Ovary (tissue), 9 donors: Measurements from ENCODE around the gene PARP14. TPM values are rescaled to one million over a fixed set of nuclear protein-coding genes. Genes with fewer than 3 reads are reported as not detected.
A peak's percentile ranks its signal among the peaks of the same experiment; 100 is the strongest.

Experiments used
- DNase-seq, 5 donors: peaks; one replicate each; pipeline ENCODE4 v3.0.0-alpha.2; 2019 to 2020
- H3K27ac ChIP-seq, 2 donors: fragments of 200-600 bp; one replicate each; pipeline versions ENCODE4 v1.5.1 to v1.8.0; 2019 to 2022
- H3K27me3 ChIP-seq: fragments of 200-600 bp; one replicate; pipeline ENCODE4 v1.8.0; 2022
- H3K36me3 ChIP-seq: fragments of 200-600 bp; sonication (generic); one replicate; pipeline ENCODE4 v1.5.1; 2019
- H3K4me1 ChIP-seq: one replicate; pipeline ENCODE4 v1.8.1; 2013; ENCODE audit warnings: mild to moderate bottlenecking, moderate library complexity; ENCODE audit not compliant: insufficient read depth
- H3K4me3 ChIP-seq: fragments of 200-600 bp; sonication (generic); one replicate; pipeline ENCODE4 v1.5.1; 2017
- H3K9me3 ChIP-seq, 2 donors: fragments of 200-600 bp in 1 of 2; sonication (generic) in 1 of 2; one replicate each; pipeline versions ENCODE4 v1.5.1 to v1.8.1; 2013 to 2019; ENCODE audit warnings: mild to moderate bottlenecking in 1 of 2, moderate library complexity in 1 of 2
- EP300 ChIP-seq: sonication (generic); formaldehyde crosslinking; IDR thresholded peaks from one replicate; pipeline ENCODE4 v1.6.1; 2017; ENCODE audit warnings: antibody characterized with exemption
- POLR2A ChIP-seq: fragments of 450-650 bp; IDR thresholded peaks from one replicate; pipeline ENCODE4 v1.6.1; 2017; ENCODE audit warnings: antibody characterized with exemption, mild to moderate bottlenecking, moderate library complexity
- WGBS, 3 donors: extraction: QIAGEN DNeasy Blood & Tissue Kit in 1 of 3; methylation state at CpG; one replicate each; pipeline versions ENCODE4 v1.1.5 to v1.1.7; 2013 to 2017; 5-methylcytosine and 5-hydroxymethylcytosine counted together
- intact Hi-C, 4 donors: fragments of 100-400 bp; cut with DNase I; formaldehyde crosslinking; loops; one replicate each; pipeline versions ENCODE4 v1.11.0 to v1.15.1; 2022 to 2023
- polyA plus RNA-seq, 2 donors: library from polyadenylated mRNA; stranded (reverse); fragments of 200-250 nt in 1 of 2; fragments of 350-450 nt in 1 of 2; fragmentation: Illumina TruSeq in 1 of 2; extraction: RNeasy Lipid Tissue Mini Kit (QIAGEN cat#74804) in 1 of 2; gene quantifications; one replicate each; pipeline ENCODE4 v1.2.3, GENCODE V29; 2013 to 2014
- total RNA-seq, 7 donors: library from RNA; depleted of rRNA in 2 of 7; stranded (reverse); fragments of >200 nt in 2 of 7; fragmentation: NEBNext Ultra II Directional in 3 of 7; extraction: Animal tissue kit (Norgen Biotek cat#: 25700) in 3 of 7; gene quantifications; one replicate each; pipeline versions ENCODE4 v1.1.0 to v1.2.4, GENCODE V29; 2016 to 2023
- TF ChIP-seq, protein P1 (sequence below), 3 donors: fragments of 450-650 bp in 2 of 3; fragments of 200-600 bp in 1 of 3; IDR thresholded peaks; one replicate each; pipeline versions ENCODE4 v1.5.1 to v1.8.0; 2016 to 2022; ENCODE audit warnings: antibody characterized with exemption in 3 of 3, mild to moderate bottlenecking in 1 of 3
- donor health status: DM: no; HTN: no; CAD: no; lungs with moderate emphysema.
- donor health status: DM: no; HTN: no; CAD: no.
- donor health status: Bipolar disorder and iron deficiency.
- donor health status: DM: yes; HTN: yes; CAD: no.
- donor health status: DM: no; HTN: no; CAD: no.
- donor health status: DM: yes; HTN: yes; CAD: no.

PARP14 gene
- total and polyA plus RNA-seq, 9 donors, result 9.3 to 41.3 (median 27.5) TPM

DNA sequence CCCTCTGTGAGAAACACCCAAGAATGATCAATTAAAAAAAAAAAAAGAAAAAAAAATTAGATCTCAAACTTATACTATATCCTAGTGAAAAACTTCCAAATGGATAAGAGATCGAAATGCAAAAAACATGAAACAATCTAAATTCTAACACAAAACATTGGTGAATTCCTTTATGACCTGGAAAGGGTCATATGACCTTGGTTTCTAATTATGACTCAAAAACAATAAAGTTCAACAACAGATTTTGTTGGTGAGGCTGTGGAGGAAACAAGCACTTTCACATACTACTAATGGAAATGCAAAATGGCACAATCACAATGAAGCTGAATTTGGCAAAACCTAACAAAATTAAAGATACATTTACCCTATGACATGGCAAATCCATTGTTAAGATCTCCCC lies 67.7 kb downstream of the PARP14 start:
- no peaks in the 10 kb centered on the region for H3K9me3 ChIP-seq
- no peaks in the 10 kb centered on the region for H3K27me3 ChIP-seq
- H3K27ac ChIP-seq, result no peak overlapping the region
- no peaks in the 10 kb centered on the region for H3K36me3 ChIP-seq
- WGBS, 3 donors, result 96 to 100% (median 99%) methylated on average over 1 of the region's 1 CpG
- TF ChIP-seq, protein P1, sequence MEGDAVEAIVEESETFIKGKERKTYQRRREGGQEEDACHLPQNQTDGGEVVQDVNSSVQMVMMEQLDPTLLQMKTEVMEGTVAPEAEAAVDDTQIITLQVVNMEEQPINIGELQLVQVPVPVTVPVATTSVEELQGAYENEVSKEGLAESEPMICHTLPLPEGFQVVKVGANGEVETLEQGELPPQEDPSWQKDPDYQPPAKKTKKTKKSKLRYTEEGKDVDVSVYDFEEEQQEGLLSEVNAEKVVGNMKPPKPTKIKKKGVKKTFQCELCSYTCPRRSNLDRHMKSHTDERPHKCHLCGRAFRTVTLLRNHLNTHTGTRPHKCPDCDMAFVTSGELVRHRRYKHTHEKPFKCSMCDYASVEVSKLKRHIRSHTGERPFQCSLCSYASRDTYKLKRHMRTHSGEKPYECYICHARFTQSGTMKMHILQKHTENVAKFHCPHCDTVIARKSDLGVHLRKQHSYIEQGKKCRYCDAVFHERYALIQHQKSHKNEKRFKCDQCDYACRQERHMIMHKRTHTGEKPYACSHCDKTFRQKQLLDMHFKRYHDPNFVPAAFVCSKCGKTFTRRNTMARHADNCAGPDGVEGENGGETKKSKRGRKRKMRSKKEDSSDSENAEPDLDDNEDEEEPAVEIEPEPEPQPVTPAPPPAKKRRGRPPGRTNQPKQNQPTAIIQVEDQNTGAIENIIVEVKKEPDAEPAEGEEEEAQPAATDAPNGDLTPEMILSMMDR (IDR thresholded peaks at IDR 0.05), result no peak
- TF ChIP-seq EP300 (no peak), POLR2A (no peak)
- DNase-seq, result no peak
- H3K4me3 ChIP-seq, result no peak overlapping the region
- intact Hi-C loops, result no loop called here
- no peaks in the 10 kb centered on the region for H3K4me1 ChIP-seq

DNA sequence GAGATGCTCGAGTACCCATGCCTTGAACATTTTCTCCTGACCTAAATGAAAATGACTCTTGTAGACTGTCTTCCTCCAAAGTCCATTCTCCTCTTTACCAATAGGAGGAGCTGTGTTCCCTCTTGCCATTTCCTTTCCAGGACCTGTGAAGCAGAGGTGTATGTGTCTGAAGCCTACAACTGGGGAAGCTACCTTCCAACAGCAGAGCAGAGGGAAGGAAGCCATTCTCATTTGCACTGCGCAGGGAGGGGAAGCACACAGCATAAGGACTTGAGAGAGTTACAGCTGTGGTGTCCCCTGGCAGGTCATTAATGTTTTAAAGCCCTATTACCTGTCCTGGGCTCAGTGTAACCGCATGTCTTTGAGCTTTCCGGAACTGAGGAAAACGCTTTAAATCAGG lies 74.3 kb downstream of the PARP14 start:
- WGBS, 3 donors, result 87 to 92% (median 88%) methylated on average over 5 of the region's 5 CpGs
- no peak overlapping the region for H3K27ac ChIP-seq
- DNase-seq, result no peak
- no peaks in the 10 kb centered on the region for H3K27me3 ChIP-seq
- no peaks in the 10 kb centered on the region for H3K36me3 ChIP-seq
- peaks cover 2% of the 10 kb centered on the region for H3K4me1 ChIP-seq
- no peak for TF ChIP-seq EP300
- TF ChIP-seq, protein P1 (IDR thresholded peaks at IDR 0.05), result peak in 1 of 3 donors; percentile 44
- intact Hi-C loops, result no loop called here
- no peaks in the 10 kb centered on the region for H3K9me3 ChIP-seq
- no peak overlapping the region for H3K4me3 ChIP-seq

DNA sequence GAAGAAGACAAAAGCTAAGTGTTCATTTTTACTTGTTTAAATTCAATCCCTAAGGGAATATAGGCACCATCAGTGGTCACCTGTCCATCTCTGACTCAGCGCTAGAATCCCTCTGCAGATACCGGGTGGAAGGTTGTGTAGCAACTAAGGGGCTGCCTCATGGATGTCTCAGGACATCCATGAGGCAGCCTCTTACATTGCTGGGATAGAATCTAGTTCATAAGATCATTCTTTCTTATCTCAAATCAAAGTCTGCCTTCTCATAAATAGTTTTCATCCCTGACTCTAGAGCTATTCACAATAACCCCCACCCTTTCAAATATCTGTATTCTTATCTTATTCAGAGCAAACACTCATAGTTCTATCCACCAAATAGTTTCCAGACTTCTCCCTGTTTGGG lies 74.9 kb downstream of the PARP14 start:
- no peaks in the 10 kb centered on the region for H3K27me3 ChIP-seq
- no peak overlapping the region for H3K4me3 ChIP-seq
- WGBS, 3 donors, result 90 to 98% (median 94%) methylated on average over 2 of the region's 2 CpGs
- H3K4me1 ChIP-seq, result peaks cover 2% of the 10 kb centered on the region
- H3K36me3 ChIP-seq, result no peaks in the 10 kb centered on the region
- TF ChIP-seq, protein P1 (IDR thresholded peaks at IDR 0.05), result no peak
- TF ChIP-seq EP300 (no peak), POLR2A (no peak)
- intact Hi-C loops, result no loop called here
- no peaks in the 10 kb centered on the region for H3K9me3 ChIP-seq
- no peak overlapping the region for H3K27ac ChIP-seq
- no peak for DNase-seq

DNA sequence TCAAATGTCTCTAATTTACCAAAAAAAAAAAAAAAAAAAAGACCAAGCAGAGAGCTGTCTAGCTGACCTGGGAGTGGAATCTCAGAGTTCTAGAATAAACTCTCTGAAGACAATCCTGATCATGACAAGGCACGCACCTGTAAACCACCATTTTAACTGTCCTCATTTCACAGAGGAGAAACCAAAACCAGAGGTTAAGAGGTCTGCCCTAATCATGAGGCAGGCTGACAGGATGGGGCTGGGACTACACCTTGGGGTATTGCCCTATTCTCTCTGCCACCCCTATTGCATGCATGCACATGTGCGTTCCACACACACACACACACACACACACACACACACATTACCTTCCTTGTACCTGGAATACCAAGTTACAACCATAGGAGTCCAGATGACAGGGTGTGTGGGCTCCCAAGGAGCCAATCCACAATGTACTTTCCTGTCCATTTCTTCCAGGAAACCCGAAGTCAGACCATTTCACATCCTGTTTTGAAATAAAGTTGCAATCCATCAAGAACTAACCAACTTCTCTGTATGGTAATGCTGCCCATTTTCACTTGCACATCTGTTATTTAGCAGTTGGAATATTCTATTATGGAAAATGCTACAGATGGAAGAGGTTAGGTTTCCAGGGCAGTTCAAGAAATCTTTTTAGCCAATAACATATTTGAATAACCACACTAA lies 78.4 kb downstream of the PARP14 start:
- 68 to 82% (median 70%) methylated on average over 3 of the region's 3 CpGs for WGBS, 3 donors
- Histone ChIP-seq H3K4me1 (peaks cover 4% of the 10 kb centered on the region), H3K27me3 (no peaks in the 10 kb centered on the region), H3K27ac (no peak overlapping the region), H3K4me3 (no peak overlapping the region), H3K9me3 (no peaks in the 10 kb centered on the region), H3K36me3 (no peaks in the 10 kb centered on the region)
- no peak for DNase-seq
- TF ChIP-seq, protein P1 (IDR thresholded peaks at IDR 0.05), result no peak
- no peak for TF ChIP-seq EP300
- TF ChIP-seq POLR2A, result no peak
- intact Hi-C loops, result no loop called here
